ENCODE results near the gene GDPD3.

GDPD3 gene

GRCh38 chr16:30075503-30076275, 37.6 kb downstream of the GDPD3 start, which contains the start of gene PPP4C:
Gene PPP4C, plus strand, starts transcription at chr16:30075994. Its CDS starts 384 bp downstream, at chr16:30076378.
- peak; percentile 91 for DNase-seq

GRCh38 chr16:30070490-30070889, 42.8 kb downstream of the GDPD3 start:
- DNase-seq = no peak

- DNase-seq = no peak
Measured at GRCh38 chr16:30069611-30070462, 43.5 kb downstream of the GDPD3 start.

GRCh38 chr16:30068750-30069610, 44.4 kb downstream of the GDPD3 start:
- peak; percentile 62 for DNase-seq

- DNase-seq = no peak
Measured at GRCh38 chr16:30068333-30068732, 45.0 kb downstream of the GDPD3 start.

GRCh38 chr16:30067584-30067916, 45.8 kb downstream of the GDPD3 start:
- no peak for DNase-seq

DNA sequence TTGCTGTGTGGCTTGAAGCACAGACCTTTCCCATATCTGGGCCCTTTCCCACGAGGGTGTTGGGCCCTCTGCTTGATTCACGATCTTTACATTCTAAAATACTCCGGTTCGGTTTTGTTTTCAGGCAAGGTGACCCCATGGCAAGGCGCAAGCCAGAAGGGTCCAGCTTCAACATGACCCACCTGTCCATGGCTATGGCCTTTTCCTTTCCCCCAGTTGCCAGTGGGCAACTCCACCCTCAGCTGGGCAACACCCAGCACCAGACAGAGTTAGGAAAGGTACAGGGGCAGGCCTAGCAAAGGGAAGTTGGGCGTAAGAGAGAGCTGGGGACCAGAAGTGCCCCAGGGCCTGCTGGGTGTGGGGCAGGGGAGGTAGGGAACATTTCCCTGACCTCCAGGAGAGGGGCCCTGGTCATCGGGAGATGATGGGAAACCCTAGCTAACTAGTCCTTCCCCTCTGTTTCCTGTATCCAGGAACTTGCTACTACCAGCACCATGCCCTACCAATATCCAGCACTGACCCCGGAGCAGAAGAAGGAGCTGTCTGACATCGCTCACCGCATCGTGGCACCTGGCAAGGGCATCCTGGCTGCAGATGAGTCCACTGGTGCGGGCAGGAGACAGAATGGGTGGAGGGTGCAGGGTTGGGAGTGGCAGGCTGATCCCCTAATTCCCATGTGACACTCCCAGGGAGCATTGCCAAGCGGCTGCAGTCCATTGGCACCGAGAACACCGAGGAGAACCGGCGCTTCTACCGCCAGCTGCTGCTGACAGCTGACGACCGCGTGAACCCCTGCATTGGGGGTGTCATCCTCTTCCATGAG, 46.4 kb downstream of the GDPD3 start:
- no peak for DNase-seq

DNA sequence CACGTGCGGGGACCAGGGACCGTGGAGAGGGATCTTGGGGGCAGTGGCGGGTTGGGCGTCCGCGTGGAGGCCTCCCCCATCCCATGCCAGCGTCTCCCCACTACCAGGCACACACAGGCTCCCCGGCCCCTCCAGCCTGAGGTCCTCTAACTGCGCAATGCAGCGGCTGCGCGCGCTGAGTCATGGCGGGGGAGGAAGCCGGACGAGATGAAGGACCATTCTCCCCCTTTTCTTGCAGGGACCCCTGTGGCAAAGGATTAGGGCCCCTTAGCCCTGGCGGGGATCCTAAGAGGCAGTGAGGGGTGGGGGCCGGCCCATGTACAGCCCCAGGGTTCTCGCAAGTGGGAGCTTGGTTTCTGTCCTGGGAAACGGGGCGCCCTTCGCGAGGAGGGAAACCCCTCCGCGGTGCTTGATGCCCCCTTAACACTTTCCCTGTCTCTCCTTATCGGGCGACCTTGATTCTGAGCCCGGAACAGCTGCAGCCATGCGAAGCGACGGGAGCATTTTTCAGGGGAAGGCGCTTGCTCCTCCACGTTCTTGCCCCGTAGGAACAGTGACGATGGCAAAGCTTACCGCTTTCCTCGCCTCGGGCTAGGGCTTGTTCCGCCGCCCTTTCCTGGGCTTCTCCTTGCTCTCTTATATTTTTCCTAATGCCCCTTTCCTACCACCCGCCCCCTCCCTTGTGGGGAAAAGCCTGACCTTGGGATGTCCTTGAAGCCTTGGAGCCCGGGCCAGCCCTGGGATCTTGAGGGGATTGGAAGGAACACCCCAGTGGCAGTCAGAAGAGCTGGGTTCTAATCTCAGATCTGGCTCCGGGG, 47.2 kb downstream of the GDPD3 start:
- DNase-seq = peak; percentile 56

DNA sequence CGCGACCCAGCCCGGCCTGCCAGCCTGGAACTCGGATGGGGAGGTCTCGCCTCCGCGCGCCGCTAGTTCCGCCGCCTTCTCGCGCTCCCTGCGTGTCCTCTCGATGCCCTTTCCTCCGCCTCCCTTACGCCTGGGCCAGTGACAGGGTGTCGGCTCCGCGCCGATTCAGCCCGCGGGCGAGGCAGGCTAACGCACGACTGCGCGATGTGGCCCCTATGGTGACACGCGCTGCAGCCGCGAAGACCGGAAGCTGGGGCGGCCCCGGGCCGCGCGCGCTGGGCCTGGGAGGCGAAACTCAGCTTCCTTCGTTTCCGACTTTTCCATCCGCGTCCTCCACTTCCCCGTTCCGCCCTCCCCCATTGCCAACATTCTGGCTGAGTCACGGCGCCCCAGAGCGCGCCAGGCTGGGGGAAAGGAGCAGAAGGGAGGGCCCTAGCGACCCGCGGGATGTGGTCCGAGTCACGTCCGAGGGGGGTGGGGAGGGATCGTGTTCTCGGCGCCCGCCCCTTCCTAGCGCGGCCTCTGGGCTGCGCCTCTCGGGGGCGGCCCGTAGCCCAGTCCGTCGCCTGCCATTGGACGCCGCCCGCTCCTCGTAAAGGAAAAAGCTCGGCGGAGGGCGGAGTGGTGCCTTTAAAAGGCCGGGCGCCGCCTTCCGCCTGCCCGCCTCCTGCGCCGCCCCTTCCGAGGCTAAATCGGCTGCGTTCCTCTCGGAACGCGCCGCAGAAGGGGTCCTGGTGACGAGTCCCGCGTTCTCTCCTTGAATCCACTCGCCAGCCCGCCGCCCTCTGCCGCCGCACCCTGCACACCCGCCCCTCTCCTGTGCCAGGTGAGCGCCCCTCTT, 48.0 kb downstream of the GDPD3 start, which contains the start of gene ALDOA:
TSS of gene ALDOA (plus strand) at position 659 of the 841 bp plus-strand sequence. CDS start 1,138 bp downstream, outside the sequence.
- DNase-seq = peak; percentile 96

GRCh38 chr16:30064729-30065101, 48.6 kb downstream of the GDPD3 start:
- DNase-seq = no peak

- peak; percentile 80 for DNase-seq
Measured at GRCh38 chr16:30063893-30064728, 49.2 kb downstream of the GDPD3 start.

GRCh38 chr16:30063278-30063892, 50.0 kb downstream of the GDPD3 start:
- DNase-seq = no peak

DNA sequence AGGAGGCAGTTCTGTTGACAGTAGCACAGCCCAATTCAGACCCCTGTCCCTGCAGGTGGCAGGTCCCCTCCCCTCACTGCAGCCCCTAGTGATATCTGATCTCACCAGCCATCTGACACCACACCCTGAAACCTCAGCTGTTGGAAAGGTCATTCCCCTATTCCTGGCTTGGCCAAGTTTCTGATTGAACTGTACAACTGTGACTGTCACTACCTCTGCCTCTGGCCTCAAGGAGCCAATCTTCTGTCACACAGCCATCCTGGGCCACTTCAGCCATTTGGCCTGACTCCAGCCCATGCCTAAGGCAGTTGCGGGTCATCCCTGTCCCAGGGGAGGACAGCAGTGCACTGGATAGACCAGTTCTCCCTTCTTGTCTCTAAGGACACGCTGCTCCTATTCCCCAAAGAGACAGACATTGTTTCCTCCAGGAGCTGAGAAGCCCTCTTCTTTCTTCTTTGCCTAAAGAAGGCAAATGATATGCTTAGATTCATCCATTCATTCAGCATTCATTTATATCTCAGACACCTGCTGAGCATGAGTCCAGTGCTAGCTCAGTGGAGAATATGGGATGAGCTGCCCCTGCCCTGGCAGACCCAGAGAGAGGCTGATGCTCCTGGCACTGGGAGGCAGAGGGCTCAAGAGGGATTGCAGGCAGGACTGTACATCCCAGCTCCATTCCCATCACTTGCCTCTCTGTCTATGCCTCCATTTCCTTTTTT, 52.3 kb downstream of the GDPD3 start:
- DNase-seq = no peak

GRCh38 chr16:30060346-30060745, 53.0 kb downstream of the GDPD3 start:
- DNase-seq = no peak

DNA sequence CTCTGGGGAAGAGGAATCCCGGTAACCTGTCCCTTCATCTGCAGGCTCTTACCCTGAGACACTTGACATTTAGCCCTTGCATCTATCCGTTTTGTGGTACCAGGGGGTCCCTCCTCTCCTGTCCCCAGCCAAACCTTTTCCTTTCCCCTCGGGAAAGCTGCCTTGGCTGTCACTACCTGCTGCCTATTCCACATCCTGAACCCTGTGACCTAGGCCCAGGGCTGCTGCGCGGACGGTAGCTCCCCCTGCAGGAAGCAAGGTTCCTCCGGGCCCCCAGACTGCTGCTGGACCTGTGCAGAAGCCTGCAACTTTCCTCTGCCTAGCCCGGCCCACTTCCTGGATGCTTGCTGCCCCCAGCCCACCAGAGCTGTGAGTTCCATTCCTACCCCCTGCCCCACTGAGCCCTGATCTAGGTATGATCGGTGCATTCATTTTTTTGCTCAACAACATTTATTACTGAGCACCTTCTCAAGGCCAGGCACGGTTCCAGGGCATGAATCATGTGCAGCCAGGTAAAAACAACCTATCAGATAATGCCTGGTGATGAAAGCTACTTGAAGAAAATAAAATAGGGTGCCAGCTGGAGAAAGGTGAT, 58.3 kb downstream of the GDPD3 start:
- DNase-seq = peak; percentile 67

All from CD4-positive, alpha-beta T cell treated with Interleukin-17A for 4 hours (primary cell).